BLaER1 treated with 17β-estradiol and CSF1 and Interleukin-3, amounts not matched to agents 10 nM and 100 nM (cell line): ENCODE data around the gene VN1R2.
"Not testable (repeated sequence)": the region's sequence is repeated elsewhere in the genome, so short reads cannot be mapped to it uniquely, and the experiment has no call there.

Experiments
- H3K27ac ChIP-seq, 11 experiments: shearing (Covaris generic); formaldehyde crosslinking; 2 replicates each; pipeline ENCODE4 v1.8.1; 2022
- H3K27me3 ChIP-seq, 11 experiments: shearing (Covaris generic); formaldehyde crosslinking; 2 replicates each; pipeline ENCODE4 v1.8.1; 2022
- H3K36me3 ChIP-seq, 11 experiments: shearing (Covaris generic); formaldehyde crosslinking; 2 replicates each; pipeline ENCODE4 v1.8.1; 2022
- H3K4me1 ChIP-seq, 10 experiments: shearing (Covaris generic); formaldehyde crosslinking; 2 replicates each; pipeline ENCODE4 v1.8.1; 2022
- H3K4me2 ChIP-seq, 11 experiments: shearing (Covaris generic); formaldehyde crosslinking; 2 replicates each; pipeline ENCODE4 v1.8.1; 2022
- H3K4me3 ChIP-seq, 10 experiments: shearing (Covaris generic); formaldehyde crosslinking; 2 replicates each; pipeline ENCODE4 v1.8.1; 2022
- H3K9ac ChIP-seq, 11 experiments: shearing (Covaris generic); formaldehyde crosslinking; 2 replicates each; pipeline ENCODE4 v1.8.1; 2022
- H3K9me3 ChIP-seq, 11 experiments: shearing (Covaris generic); formaldehyde crosslinking; replicated peaks in 1 of 11; 2 replicates each; pipeline ENCODE4 v1.8.1; 2022
- H4K20me1 ChIP-seq, 11 experiments: shearing (Covaris generic); formaldehyde crosslinking; 2 replicates each; pipeline ENCODE4 v1.8.1; 2022
- Cebpa-rat ChIP-seq, 11 experiments: shearing (Covaris generic); IDR thresholded peaks; 2 replicates each; pipeline ENCODE4 v1.8.1; 2022

VN1R2 gene

DNA sequence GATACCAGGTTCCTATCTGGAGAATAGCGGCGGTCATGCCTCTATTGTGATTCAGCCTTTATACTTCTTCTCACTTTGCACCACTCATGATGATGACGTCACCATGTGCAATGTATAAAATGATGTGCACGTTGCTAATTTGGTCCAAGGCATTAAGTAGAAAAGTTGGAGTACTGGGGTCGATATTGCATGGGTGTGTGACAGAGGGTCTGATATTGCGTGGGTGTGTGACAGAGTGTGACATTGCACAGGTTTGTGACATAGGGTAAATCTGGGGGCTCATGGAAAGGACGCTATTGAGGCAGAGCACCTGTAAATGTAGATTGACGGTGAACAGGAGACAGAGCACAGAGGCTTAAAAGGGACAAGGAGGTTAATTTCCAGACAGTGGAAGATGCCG is 14.0 kb downstream of the VN1R2 start:
- H3K4me1 ChIP-seq: no peaks in the 10 kb centered on the region
- H3K4me3 ChIP-seq: no peak overlapping the region
- H3K9ac ChIP-seq: no peak overlapping the region
- H3K36me3 ChIP-seq: no peaks in the 10 kb centered on the region
- H3K27me3 ChIP-seq: no peaks in the 10 kb centered on the region
- no peak for TF ChIP-seq Cebpa-rat (IDR thresholded peaks at IDR 0.05)
- H3K27ac ChIP-seq: no peak overlapping the region
- no peak overlapping the region for H3K4me2 ChIP-seq
- H3K9me3 ChIP-seq: peaks cover 0 to 74% (median 17%) of the 10 kb centered on the region in 11 experiments; a peak in 18 of 22 replicates
- H4K20me1 ChIP-seq: no peaks in the 10 kb centered on the region

DNA sequence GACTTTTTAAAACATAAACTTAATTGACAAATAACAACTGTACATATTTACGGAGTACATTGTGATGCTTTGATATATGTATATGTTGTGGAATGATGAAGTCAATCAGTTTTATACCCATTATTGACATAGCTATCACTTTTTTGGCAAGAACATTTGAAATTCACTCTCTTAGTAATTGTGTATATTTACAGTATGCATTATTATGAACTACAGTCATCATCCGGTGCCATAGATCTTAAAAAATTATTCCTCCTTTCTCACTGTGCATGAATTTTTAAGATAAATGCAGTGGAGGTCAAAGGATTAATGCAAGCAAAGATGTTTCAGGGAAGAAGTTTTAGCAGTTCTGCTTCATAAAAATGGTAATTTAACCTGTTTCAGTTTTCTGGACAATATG is 17.4 kb downstream of the VN1R2 start:
- H3K27me3 ChIP-seq: no peaks in the 10 kb centered on the region
- H3K4me2 ChIP-seq: no peak overlapping the region
- no peak overlapping the region for H3K9ac ChIP-seq
- no peak overlapping the region for H3K4me3 ChIP-seq
- no peak overlapping the region for H3K27ac ChIP-seq
- TF ChIP-seq Cebpa-rat (IDR thresholded peaks at IDR 0.05): no peak
- no peaks in the 10 kb centered on the region for H3K36me3 ChIP-seq
- no peaks in the 10 kb centered on the region for H3K4me1 ChIP-seq
- peaks cover 0 to 77% (median 17%) of the 10 kb centered on the region in 11 experiments; a peak in 10 of 22 replicates for H3K9me3 ChIP-seq
- no peaks in the 10 kb centered on the region for H4K20me1 ChIP-seq

- not testable (repeated sequence) for H3K4me2 ChIP-seq, H3K27me3 ChIP-seq, H4K20me1 ChIP-seq, H3K36me3 ChIP-seq, H3K4me3 ChIP-seq, H3K9ac ChIP-seq, H3K4me1 ChIP-seq, H3K27ac ChIP-seq
- peaks cover 3 to 54% (median 12%) of the 10 kb centered on the region in 11 experiments; a peak in 13 of 22 replicates for H3K9me3 ChIP-seq
These were observed 23.9 kb downstream of the VN1R2 start for GRCh38 chr19:53281947-53282346.

GRCh38 chr19:53285087-53285486 is 27.0 kb downstream of the VN1R2 start:
- Histone ChIP-seq H3K27me3 (no peaks in the 10 kb centered on the region), H3K9ac (no peak overlapping the region), H3K4me1 (no peaks in the 10 kb centered on the region), H3K4me3 (no peak overlapping the region), H4K20me1 (no peaks in the 10 kb centered on the region), H3K27ac (no peak overlapping the region), H3K9me3 (peaks cover 9 to 70% (median 32%) of the 10 kb centered on the region in 11 experiments; a peak in 20 of 22 replicates), H3K4me2 (no peak overlapping the region), H3K36me3 (no peaks in the 10 kb centered on the region)
- no peak for TF ChIP-seq Cebpa-rat (IDR thresholded peaks at IDR 0.05)

GRCh38 chr19:53290758-53291549 is 32.9 kb downstream of the VN1R2 start:
- Histone ChIP-seq H3K4me2 (no peak overlapping the region), H3K27ac (no peak overlapping the region), H3K9ac (no peak overlapping the region), H3K9me3 (peaks cover 63 to 100% (median 84%) of the 10 kb centered on the region in 11 experiments), H3K4me1 (no peaks in the 10 kb centered on the region), H4K20me1 (no peaks in the 10 kb centered on the region), H3K36me3 (peaks cover 0 to 15% (median 5%) of the 10 kb centered on the region in 11 experiments; a peak in 6 of 22 replicates), H3K4me3 (no peak overlapping the region), H3K27me3 (no peaks in the 10 kb centered on the region)
- TF ChIP-seq Cebpa-rat (IDR thresholded peaks at IDR 0.05): no peak

DNA sequence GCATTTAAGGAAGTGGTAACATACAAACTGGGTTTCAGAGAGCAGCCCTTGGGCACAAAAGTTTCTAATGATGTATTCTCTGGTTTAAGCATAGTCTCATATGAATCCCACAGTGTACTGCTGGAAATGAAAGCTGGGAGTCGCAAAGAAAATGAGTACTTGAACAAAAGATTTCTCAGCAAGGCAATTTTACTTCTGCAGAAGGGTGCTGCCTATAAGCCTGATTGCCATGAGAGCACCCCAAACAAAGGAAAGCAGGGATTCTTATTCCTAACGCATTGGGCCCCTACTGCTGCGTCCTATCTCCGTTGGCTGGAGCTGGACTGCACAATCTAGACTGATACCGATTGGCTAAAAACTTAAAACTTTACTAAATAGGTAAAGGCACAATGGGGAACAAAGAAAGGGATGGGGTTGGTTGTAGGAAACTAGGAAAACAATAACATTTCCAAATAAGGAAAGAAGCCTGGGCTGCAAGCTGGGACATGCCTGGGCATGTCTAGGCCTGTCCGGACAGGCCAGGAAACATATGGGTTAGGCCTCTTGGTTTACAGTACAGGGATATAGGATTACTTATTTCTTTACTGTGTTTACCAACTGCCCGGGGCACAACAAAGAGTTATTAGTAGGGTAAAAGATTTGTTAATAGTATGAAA is 36.8 kb downstream of the VN1R2 start:
- Histone ChIP-seq H3K9ac (no peak overlapping the region), H3K27ac (no peak overlapping the region)

DNA sequence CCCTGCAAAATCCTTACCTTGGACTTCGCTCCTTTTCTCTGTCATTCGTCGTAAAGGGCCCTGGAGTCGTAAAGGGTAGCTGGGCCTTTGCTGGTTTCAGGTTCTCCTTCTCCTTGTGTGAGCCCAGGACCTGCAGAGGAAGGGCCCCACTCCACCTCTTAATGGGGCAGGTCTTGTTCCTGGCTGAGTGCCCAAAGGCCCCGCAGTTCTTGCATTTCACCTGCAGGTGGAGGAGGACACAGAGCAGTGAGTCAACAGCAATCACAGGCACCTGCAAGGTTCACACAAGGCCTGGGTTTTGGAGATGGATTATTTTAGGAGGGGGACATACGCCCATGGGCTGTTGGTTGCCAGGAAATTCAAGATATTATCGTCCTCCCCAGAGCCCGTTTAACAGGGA is 43.2 kb downstream of the VN1R2 start:
- H4K20me1 ChIP-seq: not testable (repeated sequence)

More for the DNA sequence above, 36.8 kb downstream of the VN1R2 start:
- Histone ChIP-seq H3K27me3 (no peaks in the 10 kb centered on the region), H3K4me3 (peak overlapping the region in 3 of 10 experiments; percentile 8 to 32 (median 21); a peak in 3 of 20 replicates), H3K9me3 (peaks cover 63 to 88% (median 70%) of the 10 kb centered on the region in 11 experiments), H3K36me3 (peaks cover 0 to 15% (median 5%) of the 10 kb centered on the region in 11 experiments; a peak in 6 of 22 replicates), H3K4me1 (no peaks in the 10 kb centered on the region), H4K20me1 (no peaks in the 10 kb centered on the region), H3K4me2 (no peak overlapping the region)
- no peak for TF ChIP-seq Cebpa-rat (IDR thresholded peaks at IDR 0.05)

GRCh38 chr19:53308339-53308811 is 50.3 kb downstream of the VN1R2 start:
- H3K9me3 ChIP-seq: peaks cover 29 to 83% (median 47%) of the 10 kb centered on the region in 11 experiments
- no peak overlapping the region for H3K4me2 ChIP-seq
- H3K36me3 ChIP-seq: 0 out of 22 replicates have a peak, but pooled peaks cover 0 to 5% (median 0%) of the 10 kb centered on the region in 11 experiments
- no peak overlapping the region; a peak in 1 of 20 replicates for H3K4me3 ChIP-seq
- H3K9ac ChIP-seq: no peak overlapping the region
- no peaks in the 10 kb centered on the region for H3K27me3 ChIP-seq
- no peak overlapping the region for H3K27ac ChIP-seq
- no peaks in the 10 kb centered on the region for H3K4me1 ChIP-seq
- TF ChIP-seq Cebpa-rat (IDR thresholded peaks at IDR 0.05): no peak
- no peaks in the 10 kb centered on the region for H4K20me1 ChIP-seq

More for the DNA sequence above, 43.2 kb downstream of the VN1R2 start:
- H3K9ac ChIP-seq, H3K4me2 ChIP-seq, H3K27me3 ChIP-seq, H3K27ac ChIP-seq, H3K4me1 ChIP-seq, H3K36me3 ChIP-seq, H3K4me3 ChIP-seq: not testable (repeated sequence)
- peaks cover 8 to 55% (median 19%) of the 10 kb centered on the region in 11 experiments for H3K9me3 ChIP-seq
